Prostate gland (tissue), 2 donors: ENCODE measurements around the gene ATP9A.

ENCODE experiments used
- POLR2A ChIP-seq: fragments of 450-650 bp; IDR thresholded peaks from one replicate; pipeline ENCODE4 v1.6.1; 2016; ENCODE audit warnings: antibody characterized with exemption, mild to moderate bottlenecking
- POLR2AphosphoS5 ChIP-seq: sonication (generic); formaldehyde crosslinking; IDR thresholded peaks from one replicate; pipeline ENCODE4 v1.6.1; 2017; ENCODE audit warnings: antibody characterized with exemption
- TF ChIP-seq, protein P1 (sequence below), 4 experiments: fragments of 200-600 bp in 2 of 4; fragments of 450-650 bp in 2 of 4; sonication (generic) in 2 of 4; IDR thresholded peaks; 1 replicate in 3 of 4; 2 replicates in 1 of 4; pipeline ENCODE4 v1.5.1; 2016 to 2019; ENCODE audit warnings: antibody characterized with exemption in 4 of 4, mild to moderate bottlenecking in 2 of 4, moderate library complexity in 2 of 4

DNA sequence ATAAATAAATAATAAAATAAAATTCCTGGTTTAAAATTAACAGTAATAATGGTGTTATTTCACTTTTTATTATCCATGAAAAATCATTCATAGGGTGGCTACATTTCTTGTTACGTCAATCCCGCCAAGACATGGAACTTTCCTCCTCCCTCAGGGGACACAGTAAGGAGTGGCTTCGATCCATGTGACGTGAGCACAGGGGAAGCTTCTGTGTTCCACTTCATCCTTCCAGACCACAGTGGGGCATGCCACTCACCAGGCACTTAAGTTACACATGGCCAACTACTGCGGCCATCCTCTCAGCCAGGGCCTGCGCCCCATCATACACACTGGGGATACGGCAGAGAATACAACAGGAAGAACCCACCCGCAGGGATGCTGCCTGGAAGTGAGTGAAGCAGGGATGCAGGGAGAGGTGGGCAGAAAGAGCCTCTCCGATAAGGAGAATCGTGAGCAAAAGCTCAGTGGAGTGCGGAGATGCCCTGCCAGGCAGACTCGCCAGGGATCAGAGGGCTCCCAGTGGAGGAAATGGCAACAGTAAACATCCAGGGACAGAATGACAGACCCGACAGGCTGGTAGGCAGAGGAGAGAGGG is 75.3 kb downstream of the ATP9A start:
- TF ChIP-seq POLR2AphosphoS5 (no peak), POLR2A (no peak)
- TF ChIP-seq, protein P1, sequence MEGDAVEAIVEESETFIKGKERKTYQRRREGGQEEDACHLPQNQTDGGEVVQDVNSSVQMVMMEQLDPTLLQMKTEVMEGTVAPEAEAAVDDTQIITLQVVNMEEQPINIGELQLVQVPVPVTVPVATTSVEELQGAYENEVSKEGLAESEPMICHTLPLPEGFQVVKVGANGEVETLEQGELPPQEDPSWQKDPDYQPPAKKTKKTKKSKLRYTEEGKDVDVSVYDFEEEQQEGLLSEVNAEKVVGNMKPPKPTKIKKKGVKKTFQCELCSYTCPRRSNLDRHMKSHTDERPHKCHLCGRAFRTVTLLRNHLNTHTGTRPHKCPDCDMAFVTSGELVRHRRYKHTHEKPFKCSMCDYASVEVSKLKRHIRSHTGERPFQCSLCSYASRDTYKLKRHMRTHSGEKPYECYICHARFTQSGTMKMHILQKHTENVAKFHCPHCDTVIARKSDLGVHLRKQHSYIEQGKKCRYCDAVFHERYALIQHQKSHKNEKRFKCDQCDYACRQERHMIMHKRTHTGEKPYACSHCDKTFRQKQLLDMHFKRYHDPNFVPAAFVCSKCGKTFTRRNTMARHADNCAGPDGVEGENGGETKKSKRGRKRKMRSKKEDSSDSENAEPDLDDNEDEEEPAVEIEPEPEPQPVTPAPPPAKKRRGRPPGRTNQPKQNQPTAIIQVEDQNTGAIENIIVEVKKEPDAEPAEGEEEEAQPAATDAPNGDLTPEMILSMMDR (IDR thresholded peaks at IDR 0.05) = no peak
